Measurements from ENCODE around the gene TRIM17. TPM values are rescaled to one million over a fixed set of nuclear protein-coding genes. Genes with fewer than 3 reads are reported as not detected.

The TRIM17 gene
- total RNA-seq, 2 experiments from 2014 or later, result 0.13 TPM; not detected in 1

GRCh38 chr1:228369608-228370438, 46.8 kb downstream of the TRIM17 start:
- no peaks in the 10 kb centered on the region for H3K36me3 ChIP-seq (ENCODE audit: insufficient read depth, low read length)
- no peak overlapping the region for H2AFZ ChIP-seq (ENCODE audit: low read length)
- peaks cover 8% of the 10 kb centered on the region for H3K4me1 ChIP-seq (ENCODE audit: insufficient read depth, low read length, poor library complexity, severe bottlenecking)
- no peak overlapping the region for H3K4me2 ChIP-seq (ENCODE audit: low read length)
- no peak overlapping the region for H3K4me3 ChIP-seq (ENCODE audit: low read depth, low read length, poor library complexity, severe bottlenecking)
- H3K79me2 ChIP-seq (ENCODE audit: insufficient read depth, low read depth, low read length), result no peaks in the 10 kb centered on the region
- ChIA-PET CTCF (ENCODE audit: unreplicated experiment) (no interaction called here), POLR2A (no interaction called here)
- BruUV-seq (replicated peaks), result no TSS peak
- TF ChIP-seq CTCF (conservative IDR thresholded peaks at IDR 0.05; ENCODE audit: low read length) (no peak), EZH2phosphoT487 (IDR thresholded peaks at IDR 0.05; ENCODE audit: borderline replicate concordance, low read depth, low read length) (no peak)
- no peaks in the 10 kb centered on the region for H3K9me3 ChIP-seq (ENCODE audit: low read length)
- intact Hi-C loops (cut with micrococcal nuclease; ENCODE audit: unreplicated experiment), result no loop called here
- no peak for DNase-seq (ENCODE audit: low spot score)
- no peaks in the 10 kb centered on the region for H4K20me1 ChIP-seq (ENCODE audit: insufficient read depth, low read length)
- H3K9me2 ChIP-seq (ENCODE audit: insufficient read depth, low read length), result no peaks in the 10 kb centered on the region
- H3K27ac ChIP-seq (ENCODE audit: low read depth, low read length, poor library complexity, severe bottlenecking), result no peak overlapping the region

- ChIA-PET CTCF (ENCODE audit: unreplicated experiment) (no interaction called here), POLR2A (no interaction called here)
- Histone ChIP-seq H4K20me1 (ENCODE audit: insufficient read depth, low read length) (no peaks in the 10 kb centered on the region), H3K9me2 (ENCODE audit: insufficient read depth, low read length) (no peaks in the 10 kb centered on the region), H3K27ac (ENCODE audit: low read depth, low read length, poor library complexity, severe bottlenecking) (no peak overlapping the region), H2AFZ (ENCODE audit: low read length) (no peak overlapping the region), H3K4me3 (ENCODE audit: low read depth, low read length, poor library complexity, severe bottlenecking) (no peak overlapping the region), H3K36me3 (ENCODE audit: insufficient read depth, low read length) (no peaks in the 10 kb centered on the region), H3K9me3 (ENCODE audit: low read length) (no peaks in the 10 kb centered on the region), H3K79me2 (ENCODE audit: insufficient read depth, low read depth, low read length) (no peaks in the 10 kb centered on the region), H3K4me1 (ENCODE audit: insufficient read depth, low read length, poor library complexity, severe bottlenecking) (peaks cover 8% of the 10 kb centered on the region), H3K4me2 (ENCODE audit: low read length) (no peak overlapping the region)
- intact Hi-C loops (cut with micrococcal nuclease; ENCODE audit: unreplicated experiment), result no loop called here
- no TSS peak for BruUV-seq (replicated peaks)
- no peak for DNase-seq (ENCODE audit: low spot score)
- TF ChIP-seq EZH2phosphoT487 (IDR thresholded peaks at IDR 0.05; ENCODE audit: borderline replicate concordance, low read depth, low read length) (no peak), CTCF (conservative IDR thresholded peaks at IDR 0.05; ENCODE audit: low read length) (no peak)
These were observed 47.7 kb downstream of the TRIM17 start for GRCh38 chr1:228368801-228369607.
